Kidney (tissue), 14 donors: Measurements from ENCODE around the gene DLX4. TPM values are rescaled to one million over a fixed set of nuclear protein-coding genes. Genes with fewer than 3 reads are reported as not detected.

Source experiments
- DNase-seq, 5 donors: peaks; one replicate each; pipeline ENCODE4 v3.0.0-alpha.2; 2013 to 2020
- FAIRE-seq: peaks from 2 replicates; lab custom pipeline; 2012; peaks lifted over from hg19 to GRCh38; lab: Jason Lieb, UNC
- H3K27ac ChIP-seq, 2 donors: one replicate each; pipeline ENCODE4 v1.7.0; 2013; ENCODE audit warnings: low read depth in 2 of 2, low read length in 2 of 2, inconsistent platforms in 1 of 2
- H3K27me3 ChIP-seq: one replicate; pipeline ENCODE4 v1.7.1; 2013; ENCODE audit warnings: low read length, inconsistent platforms; ENCODE audit not compliant: control insufficient read depth, insufficient read depth
- H3K36me3 ChIP-seq, 3 donors: one replicate each; pipeline versions ENCODE4 v1.7.0 to v1.7.1; 2013; ENCODE audit warnings: low read length in 3 of 3, control low read depth in 1 of 3, inconsistent platforms in 1 of 3; ENCODE audit not compliant: insufficient read depth in 3 of 3, control insufficient read depth in 2 of 3
- H3K4me1 ChIP-seq, 3 donors: one replicate each; pipeline versions ENCODE4 v1.7.0 to v1.7.1; 2013; ENCODE audit warnings: low read length in 3 of 3, inconsistent platforms in 1 of 3, low read depth in 1 of 3; ENCODE audit not compliant: control insufficient read depth in 2 of 3, insufficient read depth in 2 of 3
- H3K4me3 ChIP-seq, 3 donors: one replicate each; pipeline versions ENCODE4 v1.7.0 to v1.8.1; 2013; ENCODE audit warnings: low read length in 3 of 3, control low read depth in 1 of 3, inconsistent platforms in 1 of 3
- H3K9ac ChIP-seq, 3 donors: one replicate each; pipeline versions ENCODE4 v1.7.0 to v1.7.1; 2013; ENCODE audit warnings: low read length in 3 of 3, control low read depth in 1 of 3, inconsistent platforms in 1 of 3
- H3K9me3 ChIP-seq, 3 donors: one replicate each; pipeline versions ENCODE4 v1.7.0 to v1.7.1; 2013; ENCODE audit warnings: low read length in 3 of 3, control low read depth in 1 of 3, inconsistent platforms in 1 of 3; ENCODE audit not compliant: control insufficient read depth in 2 of 3, insufficient read depth in 1 of 3
- CTCF ChIP-seq: IDR thresholded peaks from 3 replicates; pipeline ENCODE4 v1.5.1; 2012; ENCODE audit warnings: mild to moderate bottlenecking, moderate library complexity, borderline replicate concordance; ENCODE audit not compliant: insufficient read depth; ENCODE audit errors: extremely low read depth
- intact Hi-C: fragments of 100-400 bp; cut with DNase I; formaldehyde crosslinking; loops from one replicate; pipeline ENCODE4 v1.11.1; 2022
- polyA plus RNA-seq: library from polyadenylated mRNA; stranded (reverse); fragments of 350-450 nt; fragmentation: Illumina TruSeq; extraction: RNeasy Lipid Tissue Mini Kit (QIAGEN cat#74804); gene quantifications from one replicate; pipeline ENCODE4 v1.2.3, GENCODE V29; 2014; ENCODE audit warnings: low read depth, low replicate concordance; ENCODE audit not compliant: insufficient read depth
- total RNA-seq: library from RNA; stranded (reverse); fragmentation: NEBNext Ultra II Directional; extraction: Animal tissue kit (Norgen Biotek cat#: 25700); gene quantifications from one replicate; pipeline ENCODE4 v1.2.1, GENCODE V29; 2021
- donor health status: control.
- donor health status: control.
- donor health status: control.
- donor health status: control.
- donor health status: control.
- donor health status: DM: yes; HTN: yes; CAD: no.
- donor health status: Normal renal cell carcinoma (clear cell type).

Gene DLX4
- total and polyA plus RNA-seq, 2 donors from 2014 or later = 0.44 TPM; not detected in 1

- no peak for TF ChIP-seq CTCF
- intact Hi-C loops = no loop called here
- Histone ChIP-seq H3K9me3 (no peaks in the 10 kb centered on the region), H3K27me3 (no peaks in the 10 kb centered on the region), H3K4me1 (no peaks in the 10 kb centered on the region), H3K36me3 (no peaks in the 10 kb centered on the region), H3K9ac (no peak overlapping the region), H3K27ac (no peak overlapping the region), H3K4me3 (no peak overlapping the region)
- FAIRE-seq (no peak), DNase-seq (peak in 2 of 5 donors; percentile 36 to 60)
Observed at GRCh38 chr17:49935526-49936210, 33.3 kb upstream of the DLX4 start.

GRCh38 chr17:49936386-49936785 lies 32.6 kb upstream of the DLX4 start:
- no peak overlapping the region for H3K27ac ChIP-seq
- DNase-seq = no peak
- no peak overlapping the region for H3K4me3 ChIP-seq
- FAIRE-seq = no peak
- H3K27me3 ChIP-seq = no peaks in the 10 kb centered on the region
- H3K9ac ChIP-seq = no peak overlapping the region
- H3K36me3 ChIP-seq = no peaks in the 10 kb centered on the region
- H3K4me1 ChIP-seq = no peaks in the 10 kb centered on the region
- intact Hi-C loops = no loop called here
- no peaks in the 10 kb centered on the region for H3K9me3 ChIP-seq
- no peak for TF ChIP-seq CTCF

- no peak for FAIRE-seq
- H3K4me1 ChIP-seq = no peaks in the 10 kb centered on the region
- intact Hi-C loops = no loop called here
Observed at GRCh38 chr17:49939318-49939717, 29.7 kb upstream of the DLX4 start.

More at GRCh38 chr17:49939318-49939717, 29.7 kb upstream of the DLX4 start:
- TF ChIP-seq CTCF = no peak
- H3K9me3 ChIP-seq = no peaks in the 10 kb centered on the region
- H3K4me3 ChIP-seq = no peak overlapping the region
- H3K27ac ChIP-seq = no peak overlapping the region
- no peak for DNase-seq
- no peaks in the 10 kb centered on the region for H3K27me3 ChIP-seq
- H3K36me3 ChIP-seq = no peaks in the 10 kb centered on the region
- no peak overlapping the region for H3K9ac ChIP-seq
